ENCODE data around the gene RBBP5.

GRCh38 chr1:205098242-205098641 lies 23.5 kb downstream of the RBBP5 start:
- no peak for TF ChIP-seq CTCF (IDR thresholded peaks at IDR 0.05; ENCODE audit: low read length)
- TF ChIP-seq EZH2 (IDR thresholded peaks at IDR 0.05; ENCODE audit: borderline replicate concordance, low read length): no peak

All from OCI-LY1 (cell line).